ENCODE measurements around the gene PLOD3.

- TF ChIP-seq CTCF (IDR thresholded peaks at IDR 0.05; ENCODE audit: insufficient read depth, low read length, poor library complexity, severe bottlenecking) (no peak), EZH2phosphoT487 (conservative IDR thresholded peaks at IDR 0.05; ENCODE audit: low read length) (no peak)
Measured at GRCh38 chr7:101180130-101180755, 37.1 kb downstream of the PLOD3 start, which contains the start of gene NAT16.

Data from SU-DHL-6 (cell line).